Right forelimb (tissue), 1 donor: ENCODE measurements around the gene EXOC4.

Experiments
- DNase-seq: peaks from one replicate; pipeline ENCODE4 v3.0.0-alpha.2; 2018

EXOC4 gene

DNA sequence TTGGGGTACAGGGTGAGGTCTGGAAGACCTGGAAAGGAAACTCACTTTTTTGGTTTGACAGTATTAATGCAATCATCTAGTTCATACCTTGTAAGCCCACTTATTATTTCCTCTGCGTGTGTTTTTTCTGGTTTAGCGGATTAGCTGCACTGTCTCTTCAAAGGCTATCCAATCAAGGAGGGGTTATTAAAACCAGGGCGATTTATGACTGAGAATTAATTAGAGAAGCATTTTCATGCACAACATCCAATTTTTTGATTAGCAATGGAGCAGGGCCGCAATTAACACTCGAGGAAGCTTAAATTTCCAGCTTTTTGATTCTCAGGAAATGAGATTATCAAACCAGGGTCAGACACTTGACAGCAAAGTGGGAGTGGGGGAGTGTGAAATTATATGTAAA lies 248.9 kb downstream of the EXOC4 start:
- no peak for DNase-seq

DNA sequence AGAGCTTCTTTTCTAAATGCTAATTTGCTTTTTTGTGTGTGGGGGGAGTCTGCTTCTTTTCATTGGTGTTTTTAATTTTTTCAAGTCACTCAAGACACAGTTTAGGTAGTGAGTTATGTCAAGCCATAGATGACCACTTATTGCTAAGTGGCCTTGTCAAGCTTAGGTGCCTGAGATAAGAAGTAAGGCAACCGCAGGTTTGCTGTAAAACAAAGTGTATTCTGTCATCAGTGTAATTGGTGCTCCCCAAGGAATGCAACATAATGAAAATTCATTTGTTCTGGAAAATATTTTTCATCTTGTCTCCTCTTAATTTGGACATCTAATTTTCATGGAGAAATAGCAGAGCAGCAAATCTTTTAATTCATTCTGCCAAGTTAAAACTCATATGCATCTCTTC lies 249.6 kb downstream of the EXOC4 start:
- no peak for DNase-seq

DNA sequence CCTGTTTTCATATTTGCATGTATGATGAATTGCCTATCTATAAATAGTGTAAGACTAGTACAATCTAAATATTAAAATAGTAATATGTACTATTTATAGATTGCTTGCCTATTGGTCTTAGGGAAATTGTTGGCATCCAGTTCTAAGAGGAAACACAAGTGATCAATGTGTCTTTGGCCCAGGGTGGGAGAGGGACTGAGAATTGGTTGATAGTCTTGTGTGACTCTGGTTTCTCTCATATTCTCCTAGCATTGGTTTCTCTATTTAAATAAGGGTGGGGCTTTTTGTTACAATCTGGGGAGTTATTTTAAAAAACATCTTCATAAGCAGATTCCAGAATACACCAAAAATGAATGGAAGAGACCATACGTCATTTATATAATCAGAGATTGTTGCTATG lies 250.1 kb downstream of the EXOC4 start:
- DNase-seq, result no peak

DNA sequence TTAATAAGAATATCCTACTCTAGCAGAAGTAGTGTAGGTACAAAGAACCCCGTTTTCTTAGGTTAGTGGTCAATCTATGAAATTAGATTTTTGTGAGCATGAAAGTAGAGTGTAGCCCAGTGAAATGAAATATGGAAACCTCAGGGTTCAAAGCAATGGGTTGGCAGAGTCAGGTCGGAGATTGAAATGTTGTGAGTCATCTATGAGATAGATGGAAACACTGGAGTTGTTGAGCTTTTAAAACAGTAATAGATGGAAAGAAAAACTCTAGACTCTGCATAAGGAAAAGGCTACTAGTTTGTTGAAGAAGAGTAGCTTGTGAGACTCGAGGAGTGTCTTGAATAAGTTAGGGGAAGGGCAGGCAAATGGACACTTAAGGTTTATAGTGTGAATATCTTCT lies 251.9 kb downstream of the EXOC4 start:
- no peak for DNase-seq

DNA sequence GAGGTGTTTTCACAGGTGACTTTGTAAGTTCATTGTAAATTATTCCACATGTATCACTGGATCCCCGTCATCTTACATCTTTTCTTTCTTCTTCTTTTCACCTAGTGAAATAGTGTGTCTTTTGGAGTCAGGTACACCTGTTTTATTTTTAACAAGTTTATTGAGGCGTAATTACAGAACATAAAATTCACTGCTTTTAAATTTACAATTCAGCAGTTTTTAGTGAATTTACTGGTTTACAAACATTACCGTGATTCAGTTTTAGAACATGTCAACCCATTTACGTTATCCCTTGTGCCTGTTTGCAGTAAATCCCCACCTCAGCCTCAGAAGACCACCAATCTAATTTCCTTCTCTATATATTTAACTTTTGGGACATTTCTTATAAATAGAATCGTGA lies 256.9 kb downstream of the EXOC4 start:
- DNase-seq, result no peak

DNA sequence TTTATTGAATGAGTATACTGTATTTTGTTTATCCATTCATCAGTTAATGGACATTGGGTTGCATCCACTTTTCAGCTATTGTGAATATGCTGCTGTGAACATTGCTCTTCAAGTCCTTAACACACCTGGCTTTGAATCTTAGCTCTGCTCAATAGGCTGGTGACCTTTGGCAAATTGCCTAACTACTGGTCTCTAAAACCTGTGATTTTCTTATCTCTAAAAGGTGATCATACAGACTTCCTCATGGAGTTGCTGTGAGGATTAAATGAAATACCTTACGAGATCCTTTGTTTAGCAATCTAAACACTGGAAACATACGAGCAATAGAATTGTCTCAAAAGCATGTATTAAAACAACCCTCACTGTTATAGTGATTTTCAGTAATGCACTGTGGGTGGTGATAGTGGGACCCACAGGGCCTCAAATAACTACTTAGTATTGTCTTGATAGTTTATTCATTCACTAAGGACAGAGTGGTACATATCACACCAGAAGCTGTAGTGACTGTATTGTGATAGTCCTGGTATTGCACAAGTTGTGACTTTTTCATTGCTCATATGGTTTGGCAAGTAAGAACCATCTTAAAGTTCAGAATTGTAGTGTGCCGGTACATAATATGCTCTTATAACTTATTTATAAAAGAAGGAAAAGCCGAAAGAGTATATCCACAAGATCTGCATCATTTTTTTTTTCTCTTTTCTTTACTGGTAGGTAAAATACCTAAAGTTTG lies 257.6 kb downstream of the EXOC4 start:
- DNase-seq, result no peak

DNA sequence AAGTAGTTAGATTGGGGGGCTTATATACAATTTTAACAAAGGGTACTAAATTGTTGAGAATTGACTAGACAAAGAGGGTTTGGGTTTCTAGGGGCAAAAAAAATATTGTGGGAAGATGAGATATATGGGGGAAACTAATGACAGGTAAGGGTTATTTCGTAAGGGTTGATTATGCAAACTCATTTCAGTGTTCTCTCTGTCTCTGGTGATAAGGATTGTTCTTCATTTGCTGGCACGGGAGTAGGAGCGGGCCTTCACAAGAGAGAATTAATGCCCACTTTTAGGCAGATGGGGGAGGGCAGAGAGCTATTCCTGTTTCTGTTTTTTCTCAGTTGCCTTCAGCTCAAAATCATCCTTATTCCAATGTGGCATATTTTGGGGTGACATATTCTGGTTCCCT lies 258.4 kb downstream of the EXOC4 start:
- no peak for DNase-seq

DNA sequence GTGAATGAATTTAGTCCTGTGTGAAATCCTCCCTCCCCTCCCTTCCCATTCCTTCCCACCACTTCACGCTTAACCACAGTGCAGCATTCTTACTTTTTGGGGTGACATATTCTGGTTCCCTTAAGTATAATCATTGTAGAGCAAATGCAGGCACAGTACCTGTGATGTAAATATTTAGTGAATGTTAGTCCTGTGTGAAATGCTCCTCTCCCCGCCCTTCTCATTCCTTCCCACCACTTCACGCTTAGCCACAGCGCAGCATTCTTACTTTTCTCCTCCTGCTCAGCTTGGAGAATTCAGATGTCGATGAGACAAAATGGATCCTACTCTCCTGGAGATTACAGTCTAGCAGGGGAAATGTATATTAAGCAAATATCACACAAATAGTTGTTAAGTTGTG lies 258.8 kb downstream of the EXOC4 start:
- no peak for DNase-seq

DNA sequence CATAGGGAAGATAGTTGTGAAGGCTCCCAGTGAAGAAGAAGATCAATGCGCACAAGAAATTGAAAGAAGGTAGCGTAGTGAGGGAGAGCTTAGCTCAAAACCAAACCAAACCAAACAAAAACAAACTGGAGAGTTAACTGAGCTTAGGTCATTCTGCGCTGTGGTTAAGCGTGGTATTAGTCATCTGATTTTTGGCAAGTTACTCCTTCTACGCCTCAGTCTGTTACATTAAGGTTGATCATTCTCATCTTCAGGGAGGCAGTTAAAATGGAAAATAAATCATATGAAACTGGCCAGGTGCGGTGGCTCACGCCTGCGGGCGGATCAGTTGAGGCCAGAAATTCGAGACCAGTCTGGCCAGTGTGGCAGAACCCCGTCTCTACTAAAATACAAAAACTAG lies 259.7 kb downstream of the EXOC4 start:
- DNase-seq, result no peak

DNA sequence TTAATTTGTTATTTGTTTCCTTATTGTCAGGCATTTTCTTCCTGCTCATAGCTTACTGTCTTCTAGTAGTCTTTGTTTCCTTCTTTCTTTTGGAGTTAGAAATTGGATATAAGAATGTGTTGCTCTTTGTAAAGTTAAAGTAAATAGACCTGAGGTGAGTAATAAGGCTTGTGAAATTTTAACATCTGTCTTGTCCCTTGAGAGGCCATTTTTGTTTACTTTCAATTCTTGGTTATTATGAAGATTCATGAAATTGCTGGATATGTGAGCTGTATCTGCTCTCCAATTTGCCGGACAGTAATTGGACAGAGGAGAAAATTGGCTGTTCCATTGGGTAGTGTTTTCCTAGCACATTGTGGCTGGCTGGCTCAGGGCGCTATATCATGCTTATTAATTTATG lies 260.7 kb downstream of the EXOC4 start:
- DNase-seq, result no peak

DNA sequence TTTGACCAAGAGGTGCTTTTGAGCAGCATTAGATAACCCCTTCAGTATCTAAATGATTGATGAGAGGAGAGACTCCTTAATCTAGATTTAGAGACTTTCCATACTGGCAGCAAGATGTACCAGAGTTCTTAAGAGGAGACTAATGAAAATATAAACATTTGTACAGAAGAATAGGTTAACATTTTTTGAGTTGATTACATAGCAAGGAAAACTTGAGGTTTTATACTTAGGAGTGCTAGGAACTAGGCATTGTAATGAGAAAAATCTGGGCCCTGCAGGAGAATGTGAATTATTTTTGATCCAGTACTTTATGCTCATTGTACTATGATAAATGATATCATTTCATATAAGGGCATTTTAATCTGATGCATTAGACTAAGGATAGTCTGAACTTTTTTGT lies 261.7 kb downstream of the EXOC4 start:
- no peak for DNase-seq

DNA sequence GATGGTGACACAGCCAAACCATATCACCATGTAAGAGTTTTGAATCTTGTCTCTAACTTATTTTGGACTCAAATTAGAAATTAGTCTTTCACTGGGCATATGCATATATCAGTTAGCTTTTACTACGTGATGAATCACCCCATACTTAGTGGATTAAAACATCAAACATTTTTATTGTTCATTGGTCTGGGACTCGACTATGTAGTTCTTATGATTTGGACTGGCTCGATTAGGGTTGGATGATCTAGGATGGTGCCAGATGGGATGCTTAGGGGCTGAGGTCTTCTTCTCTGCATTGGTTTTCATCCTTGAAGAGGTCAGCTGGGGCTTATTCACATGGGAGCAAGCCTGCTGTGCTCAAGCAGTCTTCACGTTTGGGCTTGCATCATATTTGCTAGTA lies 264.9 kb downstream of the EXOC4 start:
- DNase-seq, result no peak

DNA sequence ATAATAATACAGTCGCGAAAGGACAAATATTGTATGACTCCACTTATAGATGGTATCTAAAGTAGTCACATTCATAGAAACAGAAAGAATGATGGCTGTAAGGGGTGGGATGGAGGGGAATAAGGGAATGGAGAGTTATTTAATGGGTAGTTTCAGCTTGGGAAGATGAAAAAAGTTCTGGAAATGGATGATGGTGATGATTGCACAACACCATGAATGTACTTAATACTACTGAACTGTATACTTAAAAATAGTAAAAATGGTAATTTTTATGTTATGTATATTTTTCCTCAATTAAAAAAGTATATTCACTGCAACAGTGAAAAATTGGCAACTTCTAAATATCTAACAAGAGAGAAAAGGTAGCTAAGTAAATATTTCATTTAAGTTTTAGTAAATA lies 265.8 kb downstream of the EXOC4 start:
- no peak for DNase-seq

DNA sequence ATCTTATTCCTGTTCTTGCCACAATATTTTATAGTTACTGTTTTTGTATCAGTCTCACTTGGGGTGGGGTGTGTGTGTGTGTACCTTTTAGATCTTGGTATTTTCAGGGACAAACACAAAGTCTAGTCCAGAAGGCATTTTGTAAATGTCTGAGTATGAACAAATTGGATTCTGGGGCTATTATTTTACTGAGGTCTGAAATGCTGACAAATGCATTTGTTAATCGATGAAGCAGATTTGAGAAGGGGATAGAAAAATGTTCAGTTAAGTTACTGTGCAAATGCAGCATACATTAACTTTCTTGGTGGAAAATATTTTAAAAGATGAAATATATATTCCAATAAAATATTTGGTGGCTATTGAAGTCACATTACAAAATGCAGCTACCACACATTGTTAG lies 267.4 kb downstream of the EXOC4 start:
- no peak for DNase-seq

DNA sequence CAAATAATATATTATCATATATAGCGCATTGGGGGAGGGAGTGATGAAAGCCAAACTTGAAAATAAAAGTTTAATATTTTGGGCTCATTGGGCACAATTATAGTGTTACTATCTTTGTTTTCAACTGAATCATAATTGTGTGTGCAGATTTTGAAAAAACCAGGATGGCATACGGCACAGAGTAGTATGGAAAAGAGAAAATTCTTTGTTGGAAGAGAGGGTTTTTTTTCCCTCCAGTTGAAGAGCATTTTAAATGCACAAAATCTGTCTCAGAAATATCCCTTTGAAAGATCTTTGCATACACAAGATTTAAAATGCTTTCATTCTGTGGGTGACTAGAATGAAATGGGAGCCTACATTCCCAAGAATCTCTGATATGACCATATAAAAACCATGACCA lies 269.6 kb downstream of the EXOC4 start:
- no peak for DNase-seq

DNA sequence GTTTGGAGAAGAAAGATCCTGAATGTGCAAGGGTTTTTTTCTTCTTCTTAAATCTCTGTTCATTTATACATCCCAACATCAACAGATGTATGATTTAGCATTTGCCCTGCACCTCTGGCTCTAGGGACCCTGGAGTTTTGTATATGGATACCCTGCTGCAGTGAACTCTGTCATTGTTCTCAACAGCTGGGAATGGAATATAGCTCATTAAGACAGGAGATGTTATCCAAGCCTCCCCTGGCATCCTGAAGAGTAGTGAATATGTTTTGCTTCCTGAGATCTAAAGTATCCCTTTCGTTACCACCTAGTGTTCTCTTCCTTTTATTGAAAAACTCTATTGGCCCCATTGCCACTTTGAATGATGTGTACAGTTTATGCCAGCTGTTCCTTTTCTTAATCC lies 275.9 kb downstream of the EXOC4 start:
- DNase-seq, result no peak

DNA sequence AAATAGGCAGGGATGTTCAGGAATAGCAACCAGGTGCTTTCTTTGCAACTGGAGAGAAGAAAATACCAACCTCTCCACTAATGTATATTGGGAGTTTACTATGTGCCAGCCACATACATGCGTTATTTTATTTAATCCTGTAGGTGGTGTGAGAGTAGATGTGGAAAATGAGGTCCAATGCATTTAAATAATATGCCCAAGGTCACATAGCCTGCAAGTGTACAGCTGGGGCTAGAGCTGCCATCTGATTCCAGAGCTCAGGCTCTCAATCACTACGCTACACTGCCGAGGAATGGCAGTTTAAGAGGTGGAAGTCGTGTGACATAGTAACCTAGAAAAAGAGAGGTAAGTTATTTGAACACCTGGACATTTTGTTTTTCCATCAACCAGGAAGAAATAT lies 277.0 kb downstream of the EXOC4 start:
- no peak for DNase-seq

DNA sequence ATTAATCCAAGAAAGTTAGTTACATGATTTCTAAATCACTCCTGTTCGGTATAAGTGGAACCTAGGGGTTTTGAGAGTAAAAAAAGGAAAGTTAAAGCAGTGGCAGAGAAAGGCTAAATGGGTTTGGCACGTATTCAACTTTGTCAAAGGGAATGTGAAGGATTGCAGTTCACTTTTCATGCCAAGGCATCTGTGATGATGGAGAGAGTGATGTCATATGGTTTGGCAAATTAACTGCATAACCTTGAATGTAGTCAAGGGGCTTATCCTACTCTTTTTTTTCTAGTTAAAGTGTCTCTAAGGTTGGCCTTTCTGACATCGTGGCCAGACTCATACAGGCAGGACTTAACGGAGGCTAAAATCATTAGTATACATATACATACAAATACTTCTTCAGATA lies 277.8 kb downstream of the EXOC4 start:
- no peak for DNase-seq

DNA sequence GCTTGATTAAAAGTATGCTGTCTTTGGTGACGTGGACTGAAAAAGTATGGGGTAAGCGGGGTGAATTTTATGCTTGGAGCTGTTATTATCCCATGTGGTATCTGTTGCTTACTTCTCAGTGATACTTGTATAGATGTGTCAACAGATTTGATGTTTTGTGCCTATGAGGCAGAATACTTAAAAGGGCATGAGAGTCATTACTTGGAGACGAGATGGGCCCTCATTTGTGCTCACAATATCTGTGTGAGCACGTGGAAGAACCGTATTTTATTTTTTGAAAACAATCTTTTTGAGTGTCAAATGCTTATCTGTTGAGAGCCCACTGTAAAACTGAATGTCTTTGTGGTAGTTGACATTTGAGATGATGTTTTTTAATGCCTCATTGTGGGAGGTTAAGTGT lies 281.9 kb downstream of the EXOC4 start:
- DNase-seq, result no peak

DNA sequence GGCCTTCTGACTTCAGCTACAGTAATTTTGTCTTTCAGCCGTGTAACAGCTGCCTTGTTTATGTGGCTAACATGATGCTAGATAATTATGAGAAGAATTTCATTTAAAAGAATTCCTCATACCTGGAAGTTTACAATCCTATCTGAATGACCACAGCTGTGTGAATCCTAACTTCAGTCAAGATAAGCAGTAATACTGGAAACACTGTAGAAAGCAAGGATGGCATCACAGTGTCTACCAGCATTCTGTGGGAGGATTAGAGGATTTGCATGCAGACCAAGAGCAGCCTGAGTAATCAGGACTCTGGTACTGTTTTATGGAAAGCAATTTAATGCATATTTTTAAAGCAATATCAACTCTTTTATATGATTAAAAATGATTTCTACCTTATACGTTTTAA lies 282.4 kb downstream of the EXOC4 start:
- DNase-seq, result no peak

DNA sequence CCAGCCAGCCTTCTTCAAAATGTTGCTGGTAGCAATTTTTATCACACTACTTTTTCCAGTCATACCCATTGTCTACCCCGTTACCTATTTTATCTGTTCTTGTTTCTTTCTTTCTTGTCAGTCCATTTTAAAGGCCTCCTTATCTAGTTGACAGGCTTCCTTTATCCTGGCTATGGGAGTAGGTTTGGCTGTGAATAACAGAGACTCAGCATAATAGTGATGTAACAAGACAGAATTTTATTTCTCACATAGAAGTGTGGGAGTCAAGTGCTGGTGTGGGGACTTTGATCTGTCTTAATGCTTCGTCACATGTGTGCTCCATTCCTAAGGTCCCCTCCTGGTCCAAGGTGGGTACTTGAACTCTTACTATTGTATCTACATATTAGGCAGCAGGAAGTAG lies 283.6 kb downstream of the EXOC4 start:
- DNase-seq, result no peak

DNA sequence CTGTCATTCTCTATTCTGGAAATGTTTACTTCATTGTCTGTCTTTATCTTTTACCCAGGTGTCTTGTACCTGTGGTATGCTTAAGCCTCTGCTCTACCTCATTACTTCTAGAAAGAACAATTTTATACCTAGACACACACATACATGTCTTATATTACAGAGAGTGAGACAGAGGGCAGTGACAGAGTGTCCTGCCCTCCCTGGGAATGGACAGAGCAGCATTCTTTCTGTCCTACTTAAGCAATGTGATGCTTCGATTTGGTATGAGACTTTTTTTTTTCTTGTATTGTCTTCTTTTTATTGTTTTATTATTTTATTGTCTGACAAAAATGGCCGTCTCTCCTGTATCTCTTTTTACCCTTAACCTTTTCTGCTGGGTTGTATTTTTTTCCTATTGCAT lies 286.1 kb downstream of the EXOC4 start:
- no peak for DNase-seq

DNA sequence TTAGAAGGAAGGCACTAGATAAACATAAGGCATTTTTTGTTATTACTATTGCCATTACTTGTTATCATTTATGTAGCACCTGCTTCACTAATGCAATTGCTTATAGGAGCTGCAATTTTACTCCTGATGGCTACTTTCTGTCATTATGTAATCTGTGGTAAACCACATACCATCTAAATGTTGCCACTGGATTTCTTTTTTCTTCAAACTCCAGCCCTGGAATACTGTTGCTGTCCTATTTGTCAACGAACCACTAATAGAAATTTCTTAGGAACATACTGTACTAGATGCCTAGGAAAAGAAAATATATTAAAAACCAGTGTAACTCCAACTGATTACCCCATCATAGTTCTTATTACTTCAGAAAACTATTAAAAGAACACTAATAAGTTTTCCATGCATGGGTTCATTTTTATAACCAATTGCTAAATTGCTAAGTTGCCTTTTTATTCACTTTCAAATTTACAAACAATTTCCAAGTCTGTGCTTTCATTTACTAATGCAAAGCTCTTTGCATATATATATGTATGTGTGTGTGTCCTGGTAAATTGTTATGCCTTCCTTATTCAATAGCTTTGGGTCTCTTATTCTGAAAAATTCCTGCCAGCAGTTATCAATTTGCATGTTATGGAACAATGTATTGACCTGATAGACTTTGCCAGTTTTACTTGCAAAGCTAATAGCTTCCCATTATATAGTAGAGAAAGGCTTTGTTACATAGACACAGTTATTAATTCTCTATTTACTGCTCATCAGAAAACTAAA lies 287.4 kb downstream of the EXOC4 start:
- DNase-seq, result no peak

DNA sequence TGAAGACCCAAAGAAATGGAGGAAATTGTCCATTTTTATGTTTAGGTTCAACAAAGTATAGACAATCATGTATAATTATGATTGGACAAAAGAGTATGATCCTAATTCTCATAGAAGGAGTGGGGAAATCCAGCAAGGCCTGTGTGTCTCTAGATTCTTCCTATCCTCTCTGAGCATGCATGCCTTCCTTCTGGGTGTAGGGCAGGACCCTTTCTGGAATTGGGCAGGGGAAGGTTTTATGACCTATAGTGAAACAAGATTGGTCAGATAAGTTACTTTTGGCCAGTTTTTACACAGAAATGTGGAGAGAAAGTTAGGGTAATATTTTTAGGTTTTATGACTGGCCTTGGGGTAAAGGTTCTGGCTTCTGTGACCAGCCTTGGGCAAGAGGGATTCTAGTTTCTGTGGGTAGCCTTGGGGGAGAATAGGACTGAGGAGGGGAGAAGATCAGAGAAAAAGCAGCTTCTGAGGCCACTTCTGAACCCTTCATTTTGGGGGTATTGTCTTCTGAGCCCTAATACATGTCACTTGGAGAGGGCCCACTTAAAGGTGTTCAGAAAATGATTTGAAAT lies 289.4 kb downstream of the EXOC4 start:
- no peak for DNase-seq

DNA sequence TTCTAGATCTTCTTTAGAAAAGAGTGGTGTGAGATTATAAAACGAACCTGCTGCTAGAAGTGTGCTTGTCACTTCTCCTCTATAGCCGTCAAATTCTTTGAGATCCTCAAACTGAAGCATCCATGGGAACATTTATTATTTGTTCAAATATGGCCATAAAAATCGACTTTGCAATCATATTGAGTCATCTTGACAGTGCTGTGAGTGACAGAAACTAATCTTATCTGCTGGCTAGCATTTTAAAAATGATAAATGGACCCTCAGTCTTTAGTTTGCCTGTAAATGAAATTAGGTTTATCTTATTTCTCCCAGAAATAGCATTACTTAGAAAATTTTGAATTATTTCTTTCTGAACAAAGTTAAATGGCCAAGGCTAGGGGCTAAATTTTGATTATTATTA lies 290.8 kb downstream of the EXOC4 start:
- no peak for DNase-seq
